ENCODE measurements around the gene RNF7.

GRCh38 chr3:141753399-141753798, 15.3 kb downstream of the RNF7 start:
- TF ChIP-seq CTCF (IDR thresholded peaks at IDR 0.05) (no peak), POLR2A (IDR thresholded peaks at IDR 0.05) (no peak)
